Effector memory CD4-positive, alpha-beta T cell (primary cell): ENCODE results near the gene KDM4C.

ENCODE experiments used
- DNase-seq, 3 donors: peaks; one replicate each; pipeline ENCODE4 v3.0.0-alpha.2; 2020
- H3K27ac ChIP-seq: 2 replicates; pipeline ENCODE4 v1.7.0; 2013; ENCODE audit warnings: mild to moderate bottlenecking, low read length, moderate library complexity; ENCODE audit not compliant: insufficient read depth, poor library complexity, severe bottlenecking
- H3K27me3 ChIP-seq: replicated peaks from 2 replicates; pipeline ENCODE4 v1.7.0; 2013; ENCODE audit warnings: mild to moderate bottlenecking, low read length; ENCODE audit not compliant: insufficient read depth, control insufficient read depth, poor library complexity, severe bottlenecking
- H3K36me3 ChIP-seq: 2 replicates; pipeline ENCODE4 v1.7.0; 2013; ENCODE audit warnings: mild to moderate bottlenecking, low read length, moderate library complexity; ENCODE audit not compliant: control insufficient read depth, insufficient read depth
- H3K4me1 ChIP-seq: 2 replicates; pipeline ENCODE4 v1.7.0; 2013; ENCODE audit warnings: low read length, mild to moderate bottlenecking; ENCODE audit not compliant: control insufficient read depth, insufficient read depth, poor library complexity, severe bottlenecking
- H3K4me3 ChIP-seq: 2 replicates; pipeline ENCODE4 v1.7.0; 2013; ENCODE audit warnings: low read length, low read depth, mild to moderate bottlenecking; ENCODE audit not compliant: insufficient read depth, poor library complexity, severe bottlenecking
- H3K9me3 ChIP-seq: 2 replicates; pipeline ENCODE4 v1.7.0; 2013; ENCODE audit warnings: mild to moderate bottlenecking, low read length, moderate library complexity; ENCODE audit not compliant: control insufficient read depth

The KDM4C gene

GRCh38 chr9:6843742-6844141 is 86.0 kb downstream of the KDM4C start:
- H3K4me3 ChIP-seq: no peak overlapping the region

GRCh38 chr9:6844267-6844666 is 86.5 kb downstream of the KDM4C start:
- DNase-seq: no peak
- Histone ChIP-seq H3K27ac (no peak overlapping the region), H3K4me3 (no peak overlapping the region), H3K4me1 (no peaks in the 10 kb centered on the region), H3K27me3 (no peaks in the 10 kb centered on the region), H3K9me3 (no peaks in the 10 kb centered on the region), H3K36me3 (peaks cover 1% of the 10 kb centered on the region)

More at GRCh38 chr9:6843742-6844141, 86.0 kb downstream of the KDM4C start:
- Histone ChIP-seq H3K4me1 (no peaks in the 10 kb centered on the region), H3K9me3 (no peaks in the 10 kb centered on the region), H3K27me3 (no peaks in the 10 kb centered on the region), H3K36me3 (peaks cover 6% of the 10 kb centered on the region), H3K27ac (no peak overlapping the region)
- DNase-seq: no peak

GRCh38 chr9:6845128-6845826 is 87.5 kb downstream of the KDM4C start:
- Histone ChIP-seq H3K27me3 (no peaks in the 10 kb centered on the region), H3K36me3 (peaks cover 8% of the 10 kb centered on the region), H3K4me3 (no peak overlapping the region), H3K27ac (no peak overlapping the region), H3K9me3 (no peaks in the 10 kb centered on the region), H3K4me1 (no peaks in the 10 kb centered on the region)
- no peak for DNase-seq

- no peak for DNase-seq
- peaks cover 8% of the 10 kb centered on the region for H3K36me3 ChIP-seq
- H3K27me3 ChIP-seq: no peaks in the 10 kb centered on the region
- no peaks in the 10 kb centered on the region for H3K9me3 ChIP-seq
- no peaks in the 10 kb centered on the region for H3K4me1 ChIP-seq
- no peak overlapping the region for H3K27ac ChIP-seq
- no peak overlapping the region for H3K4me3 ChIP-seq
Observed at GRCh38 chr9:6845880-6846279, 88.1 kb downstream of the KDM4C start.

GRCh38 chr9:6852243-6852963 is 94.6 kb downstream of the KDM4C start:
- Histone ChIP-seq H3K27me3 (no peaks in the 10 kb centered on the region), H3K36me3 (peaks cover 25% of the 10 kb centered on the region), H3K4me3 (no peak overlapping the region), H3K27ac (no peak overlapping the region), H3K4me1 (no peaks in the 10 kb centered on the region), H3K9me3 (no peaks in the 10 kb centered on the region)
- DNase-seq: no peak

GRCh38 chr9:6855860-6856259 is 98.1 kb downstream of the KDM4C start:
- no peaks in the 10 kb centered on the region for H3K9me3 ChIP-seq
- no peaks in the 10 kb centered on the region for H3K4me1 ChIP-seq
- no peak overlapping the region for H3K4me3 ChIP-seq
- no peak for DNase-seq
- no peak overlapping the region for H3K27ac ChIP-seq
- H3K36me3 ChIP-seq: peaks cover 20% of the 10 kb centered on the region
- no peaks in the 10 kb centered on the region for H3K27me3 ChIP-seq

GRCh38 chr9:6864102-6864501 is 106.3 kb downstream of the KDM4C start:
- Histone ChIP-seq H3K27me3 (no peaks in the 10 kb centered on the region), H3K36me3 (no peaks in the 10 kb centered on the region), H3K9me3 (no peaks in the 10 kb centered on the region), H3K27ac (no peak overlapping the region), H3K4me1 (no peaks in the 10 kb centered on the region), H3K4me3 (no peak overlapping the region)
- DNase-seq: no peak

GRCh38 chr9:6869081-6869948 is 111.5 kb downstream of the KDM4C start:
- H3K4me3 ChIP-seq: no peak overlapping the region
- H3K27me3 ChIP-seq: no peaks in the 10 kb centered on the region
- H3K9me3 ChIP-seq: no peaks in the 10 kb centered on the region
- no peaks in the 10 kb centered on the region for H3K36me3 ChIP-seq
- H3K27ac ChIP-seq: no peak overlapping the region
- DNase-seq: no peak
- no peaks in the 10 kb centered on the region for H3K4me1 ChIP-seq

GRCh38 chr9:6870149-6870548 is 112.4 kb downstream of the KDM4C start:
- H3K36me3 ChIP-seq: no peaks in the 10 kb centered on the region

More at GRCh38 chr9:6870149-6870548, 112.4 kb downstream of the KDM4C start:
- no peaks in the 10 kb centered on the region for H3K27me3 ChIP-seq
- no peak for DNase-seq
- H3K4me3 ChIP-seq: no peak overlapping the region
- H3K9me3 ChIP-seq: no peaks in the 10 kb centered on the region
- no peak overlapping the region for H3K27ac ChIP-seq
- H3K4me1 ChIP-seq: peaks cover 2% of the 10 kb centered on the region
